Mesenchymal stem cell (in vitro differentiated cells and primary cell): ENCODE data around the gene CA5A.
"Not testable (repeated sequence)": the region's sequence is repeated elsewhere in the genome, so short reads cannot be mapped to it uniquely, and the experiment has no call there.

Source experiments
- DNase-seq: peaks from one replicate; pipeline ENCODE4 v3.0.0-alpha.2; 2013
- H2AFZ ChIP-seq: one replicate; pipeline ENCODE4 v1.6.1; 2013; ENCODE audit warnings: low read depth, mild to moderate bottlenecking, control low read depth, inconsistent platforms, low read length, moderate library complexity
- H2AK5ac ChIP-seq: 2 replicates; pipeline ENCODE4 v1.6.1; 2013; ENCODE audit warnings: low read length, moderate library complexity, mild to moderate bottlenecking, inconsistent platforms; ENCODE audit not compliant: severe bottlenecking
- H2BK120ac ChIP-seq: one replicate; pipeline ENCODE4 v1.6.1; 2013; ENCODE audit warnings: low read depth, mild to moderate bottlenecking, inconsistent platforms, low read length, moderate library complexity
- H2BK12ac ChIP-seq, 2 experiments: one replicate each; pipeline ENCODE4 v1.6.1; 2013; ENCODE audit warnings: inconsistent platforms in 2 of 2, low read length in 2 of 2, mild to moderate bottlenecking in 2 of 2, moderate library complexity in 2 of 2, control low read depth in 1 of 2
- H2BK15ac ChIP-seq: one replicate; pipeline ENCODE4 v1.6.1; 2013; ENCODE audit warnings: mild to moderate bottlenecking, low read depth, inconsistent platforms; ENCODE audit not compliant: poor library complexity, severe bottlenecking
- H2BK5ac ChIP-seq: 2 replicates; pipeline ENCODE4 v1.6.1; 2013; ENCODE audit warnings: low read depth, mild to moderate bottlenecking, low read length, control low read depth, inconsistent platforms; ENCODE audit not compliant: poor library complexity, severe bottlenecking
- H3K14ac ChIP-seq, 2 experiments: one replicate each; pipeline ENCODE4 v1.6.1; 2013; ENCODE audit warnings: inconsistent platforms in 2 of 2, low read length in 2 of 2, control low read depth in 1 of 2, mild to moderate bottlenecking in 1 of 2, moderate library complexity in 1 of 2
- H3K18ac ChIP-seq, 2 experiments: one replicate each; pipeline ENCODE4 v1.6.1; 2013; ENCODE audit warnings: inconsistent platforms in 2 of 2, low read length in 2 of 2, control low read depth in 1 of 2, low read depth in 1 of 2, mild to moderate bottlenecking in 1 of 2
- H3K23ac ChIP-seq, 2 experiments: one replicate each; pipeline ENCODE4 v1.6.1; 2013; ENCODE audit warnings: inconsistent platforms in 2 of 2, low read length in 2 of 2, mild to moderate bottlenecking in 2 of 2, moderate library complexity in 2 of 2, control low read depth in 1 of 2
- H3K27ac ChIP-seq: 2 replicates; pipeline ENCODE4 v1.5.1; 2013; ENCODE audit warnings: mild to moderate bottlenecking, moderate library complexity, low read length, control low read depth, inconsistent platforms; ENCODE audit not compliant: poor library complexity, severe bottlenecking
- H3K27me3 ChIP-seq, 2 experiments: 2 replicates each; pipeline versions ENCODE4 v1.6.1 to v1.7.0; 2013; ENCODE audit warnings: low read length in 2 of 2, mild to moderate bottlenecking in 2 of 2, moderate library complexity in 2 of 2, control low read depth in 1 of 2, inconsistent platforms in 1 of 2; ENCODE audit not compliant: control insufficient read depth in 1 of 2, insufficient read depth in 1 of 2
- H3K36me3 ChIP-seq, 2 experiments: 2 replicates each; pipeline versions ENCODE4 v1.6.1 to v1.7.0; 2013; ENCODE audit warnings: low read length in 2 of 2, control low read depth in 1 of 2, inconsistent platforms in 1 of 2, low read depth in 1 of 2, mild to moderate bottlenecking in 1 of 2; ENCODE audit not compliant: insufficient read depth in 2 of 2, control insufficient read depth in 1 of 2
- H3K4ac ChIP-seq, 2 experiments: one replicate each; pipeline ENCODE4 v1.6.1; 2013; ENCODE audit warnings: inconsistent platforms in 2 of 2, low read length in 2 of 2, mild to moderate bottlenecking in 2 of 2, moderate library complexity in 2 of 2, control low read depth in 1 of 2, low read depth in 1 of 2
- H3K4me1 ChIP-seq: 2 replicates; pipeline ENCODE4 v1.6.1; 2013; ENCODE audit warnings: low read depth, low read length, control low read depth; ENCODE audit not compliant: control insufficient read depth, insufficient read depth
- H3K4me2 ChIP-seq: 2 replicates; pipeline ENCODE4 v1.6.1; 2013; ENCODE audit warnings: low read length, mild to moderate bottlenecking, inconsistent platforms; ENCODE audit not compliant: poor library complexity, severe bottlenecking
- H3K4me3 ChIP-seq, 2 experiments: 2 replicates each; pipeline versions ENCODE4 v1.5.1 to v1.7.0; 2013; ENCODE audit warnings: low read length in 2 of 2, mild to moderate bottlenecking in 2 of 2, control low read depth in 1 of 2, low read depth in 1 of 2; ENCODE audit not compliant: insufficient read depth in 1 of 2
- H3K79me1 ChIP-seq: replicated peaks from 2 replicates; pipeline ENCODE4 v1.6.1; 2013; ENCODE audit warnings: mild to moderate bottlenecking, control low read depth, low read length, inconsistent platforms; ENCODE audit not compliant: poor library complexity, severe bottlenecking
- H3K9ac ChIP-seq: 2 replicates; pipeline ENCODE4 v1.7.0; 2013; ENCODE audit warnings: mild to moderate bottlenecking, low read length, moderate library complexity
- H3K9me3 ChIP-seq: 2 replicates; pipeline ENCODE4 v1.7.0; 2013; ENCODE audit warnings: mild to moderate bottlenecking, low read length; ENCODE audit not compliant: control insufficient read depth
- H4K8ac ChIP-seq: one replicate; pipeline ENCODE4 v1.6.1; 2013; ENCODE audit warnings: inconsistent platforms, mild to moderate bottlenecking, low read length, moderate library complexity
- H4K91ac ChIP-seq: one replicate; pipeline ENCODE4 v1.6.1; 2013; ENCODE audit warnings: mild to moderate bottlenecking, low read length, inconsistent platforms
- WGBS: methylation state at CpG from one replicate; pipeline ENCODE4 v1.1.7; 2013; ENCODE audit warnings: mixed read lengths; 5-methylcytosine and 5-hydroxymethylcytosine counted together

CA5A gene

GRCh38 chr16:87983737-87984097, 47.4 kb upstream of the CA5A start:
- not testable (repeated sequence) for H2BK15ac ChIP-seq, H2BK5ac ChIP-seq, H2BK120ac ChIP-seq, H2AFZ ChIP-seq, H3K23ac ChIP-seq, H2BK12ac ChIP-seq, H4K8ac ChIP-seq, H2AK5ac ChIP-seq, H4K91ac ChIP-seq, H3K27me3 ChIP-seq, H3K4ac ChIP-seq, H3K18ac ChIP-seq, H3K4me2 ChIP-seq, H3K4me3 ChIP-seq, H3K14ac ChIP-seq, H3K9me3 ChIP-seq, H3K27ac ChIP-seq
- peak; percentile 53 for DNase-seq
- peaks cover 14% of the 10 kb centered on the region for H3K4me1 ChIP-seq
- H3K79me1 ChIP-seq: peaks cover 21% of the 10 kb centered on the region
- H3K36me3 ChIP-seq: peaks cover 28% of the 10 kb centered on the region in 2 experiments
- WGBS: 53% methylated on average over 5 of the region's 7 CpGs
- H3K9ac ChIP-seq: peak overlapping the region; percentile 73

GRCh38 chr16:87983072-87983736, 46.9 kb upstream of the CA5A start:
- H3K4ac ChIP-seq, DNase-seq, H2BK5ac ChIP-seq, H2BK12ac ChIP-seq, H2BK120ac ChIP-seq, H3K4me2 ChIP-seq, H4K91ac ChIP-seq, H3K27ac ChIP-seq, H2AK5ac ChIP-seq, H3K4me3 ChIP-seq, H3K23ac ChIP-seq, H2AFZ ChIP-seq, H3K14ac ChIP-seq, H3K18ac ChIP-seq, H2BK15ac ChIP-seq, H3K9me3 ChIP-seq, H3K27me3 ChIP-seq: not testable (repeated sequence)
- H4K8ac ChIP-seq: peak overlapping the region; percentile 23
- H3K9ac ChIP-seq: peak overlapping the region; percentile 73
- peaks cover 22% of the 10 kb centered on the region for H3K79me1 ChIP-seq
- peaks cover 14% of the 10 kb centered on the region for H3K4me1 ChIP-seq
- 53% methylated on average over 19 of the region's 20 CpGs for WGBS
- H3K36me3 ChIP-seq: peaks cover 25 to 33% of the 10 kb centered on the region in 2 experiments

- H3K36me3 ChIP-seq: peaks cover 25 to 33% of the 10 kb centered on the region in 2 experiments
- no peak overlapping the region for H2AFZ ChIP-seq
- H3K4ac ChIP-seq: no peak overlapping the region
- no peak overlapping the region for H4K8ac ChIP-seq
- H3K79me1 ChIP-seq: peaks cover 20% of the 10 kb centered on the region
- DNase-seq: no peak
- no peaks in the 10 kb centered on the region for H3K9me3 ChIP-seq
- H2AK5ac ChIP-seq: no peak overlapping the region
- H2BK15ac ChIP-seq: no peak overlapping the region
- no peak overlapping the region for H2BK120ac ChIP-seq
- H3K4me3 ChIP-seq: no peak overlapping the region
- H3K18ac ChIP-seq: no peak overlapping the region
- H2BK5ac ChIP-seq: no peak overlapping the region
- H4K91ac ChIP-seq: no peak overlapping the region
- H2BK12ac ChIP-seq: no peak overlapping the region
- no peak overlapping the region for H3K23ac ChIP-seq
- peaks cover 14% of the 10 kb centered on the region for H3K4me1 ChIP-seq
- H3K14ac ChIP-seq: no peak overlapping the region
- H3K4me2 ChIP-seq: no peak overlapping the region
- no peak overlapping the region for H3K9ac ChIP-seq
- H3K27me3 ChIP-seq: no peaks in the 10 kb centered on the region
- 97% methylated on average over 14 of the region's 17 CpGs for WGBS
- H3K27ac ChIP-seq: no peak overlapping the region
These were observed 46.3 kb upstream of the CA5A start for GRCh38 chr16:87982581-87983041.

GRCh38 chr16:87981376-87981775, 45.0 kb upstream of the CA5A start:
- H2BK5ac ChIP-seq, H3K18ac ChIP-seq, H3K14ac ChIP-seq, H3K27ac ChIP-seq, H3K4me1 ChIP-seq, H3K4me3 ChIP-seq, H2BK15ac ChIP-seq, H3K23ac ChIP-seq, H3K9me3 ChIP-seq, H2BK12ac ChIP-seq, H4K8ac ChIP-seq, H2AK5ac ChIP-seq, H2BK120ac ChIP-seq, H3K9ac ChIP-seq, H3K4ac ChIP-seq, H3K4me2 ChIP-seq, H2AFZ ChIP-seq, H3K27me3 ChIP-seq, DNase-seq, H4K91ac ChIP-seq: not testable (repeated sequence)
- WGBS: 99% methylated on average over 4 of the region's 4 CpGs
- H3K79me1 ChIP-seq: peaks cover 17% of the 10 kb centered on the region
- peaks cover 25 to 33% of the 10 kb centered on the region in 2 experiments for H3K36me3 ChIP-seq
